CD4-positive, alpha-beta T cell treated with Interleukin-15 for 1 hour (primary cell): ENCODE data around the gene SUPT6H.
"Not testable (repeated sequence)": the region's sequence is repeated elsewhere in the genome, so short reads cannot be mapped to it uniquely, and the experiment has no call there.

Experiments used
- DNase-seq: peaks from one replicate; pipeline ENCODE4 v3.0.0-alpha.2; 2020

Gene SUPT6H

GRCh38 chr17:28703552-28704218, 41.7 kb downstream of the SUPT6H start:
- DNase-seq = no peak

- DNase-seq = no peak
These were observed 42.3 kb downstream of the SUPT6H start for GRCh38 chr17:28704219-28704858.

- no peak for DNase-seq
These were observed 43.2 kb downstream of the SUPT6H start for GRCh38 chr17:28705074-28705659.

- no peak for DNase-seq
These were observed 43.8 kb downstream of the SUPT6H start for GRCh38 chr17:28705728-28706334.

- no peak for DNase-seq
These were observed 44.7 kb downstream of the SUPT6H start for GRCh38 chr17:28706471-28707338.

GRCh38 chr17:28707339-28707720, 45.3 kb downstream of the SUPT6H start:
- no peak for DNase-seq

GRCh38 chr17:28710861-28711722, 49.1 kb downstream of the SUPT6H start:
- peak; percentile 90 for DNase-seq

GRCh38 chr17:28711723-28712031, 49.7 kb downstream of the SUPT6H start, which contains the start of gene PROCA1:
Gene PROCA1 (minus strand): TSS chr17:28711888. CDS start chr17:28711660, 228 bp downstream.
- peak; percentile 30 for DNase-seq

- DNase-seq = peak; percentile 80
These were observed 50.2 kb downstream of the SUPT6H start for GRCh38 chr17:28712032-28712704.

GRCh38 chr17:28712705-28713415, 50.9 kb downstream of the SUPT6H start:
- no peak for DNase-seq

- no peak for DNase-seq
These were observed 52.3 kb downstream of the SUPT6H start for GRCh38 chr17:28714281-28714680.

- no peak for DNase-seq
These were observed 53.2 kb downstream of the SUPT6H start for GRCh38 chr17:28715217-28715616.

- DNase-seq = no peak
These were observed 55.0 kb downstream of the SUPT6H start for GRCh38 chr17:28716740-28717577.

- peak; percentile 46 for DNase-seq
These were observed 55.8 kb downstream of the SUPT6H start, which contains the start of gene RAB34 for GRCh38 chr17:28717578-28718332. Gene RAB34 (minus strand): TSS chr17:28717868. CDS start chr17:28717266, 602 bp downstream.

- no peak for DNase-seq
These were observed 56.5 kb downstream of the SUPT6H start for GRCh38 chr17:28718333-28719020.

GRCh38 chr17:28719021-28719433, 57.0 kb downstream of the SUPT6H start:
- no peak for DNase-seq

GRCh38 chr17:28720247-28720996, 58.4 kb downstream of the SUPT6H start:
- no peak for DNase-seq

- DNase-seq = not testable (repeated sequence)
These were observed 59.0 kb downstream of the SUPT6H start for GRCh38 chr17:28720997-28721329.
